Transverse colon (tissue), 4 donors: Measurements from ENCODE around the gene TBATA.

ENCODE experiments used
- EP300 ChIP-seq: sonication (generic); formaldehyde crosslinking; IDR thresholded peaks from one replicate; pipeline ENCODE4 v1.6.1; 2017; ENCODE audit warnings: antibody characterized with exemption, low read depth
- POLR2A ChIP-seq: fragments of 450-650 bp; IDR thresholded peaks from one replicate; pipeline ENCODE4 v1.6.1; 2016; ENCODE audit warnings: antibody characterized with exemption, mild to moderate bottlenecking, moderate library complexity
- POLR2AphosphoS5 ChIP-seq, 3 donors: sonication (generic); formaldehyde crosslinking; IDR thresholded peaks; one replicate each; pipeline ENCODE4 v1.6.1; 2016; ENCODE audit warnings: antibody characterized with exemption in 3 of 3
- TF ChIP-seq, protein P1 (sequence below), 5 experiments: fragments of 200-600 bp in 3 of 5; fragments of 450-650 bp in 2 of 5; sonication (generic) in 3 of 5; IDR thresholded peaks; 1 replicate in 2 of 5; 2 replicates in 3 of 5; pipeline ENCODE4 v1.5.1; 2016 to 2017; ENCODE audit warnings: antibody characterized with exemption in 5 of 5, inconsistent platforms in 3 of 5, mild to moderate bottlenecking in 2 of 5, moderate library complexity in 1 of 5

DNA sequence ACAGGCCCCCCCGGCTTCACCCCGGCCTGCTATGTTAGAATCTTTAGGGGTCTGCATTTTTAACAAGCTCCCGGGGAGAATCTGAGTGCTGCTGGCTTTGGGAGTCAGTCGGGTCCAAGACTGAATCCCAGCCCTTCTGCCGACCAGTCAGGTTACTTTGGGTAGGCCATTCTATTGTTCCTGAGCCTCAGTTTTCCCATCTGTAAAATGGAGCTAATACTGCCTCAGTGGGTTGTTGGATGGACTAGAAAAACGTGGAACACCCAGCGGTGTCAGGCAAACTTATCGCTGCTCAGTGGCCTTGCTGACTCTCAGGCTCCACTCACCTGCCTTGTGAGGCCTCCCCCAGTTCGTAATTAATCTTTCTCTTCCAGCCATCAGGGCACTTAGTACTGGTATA, 11.7 kb downstream of the TBATA start:
- TF ChIP-seq, protein P1, sequence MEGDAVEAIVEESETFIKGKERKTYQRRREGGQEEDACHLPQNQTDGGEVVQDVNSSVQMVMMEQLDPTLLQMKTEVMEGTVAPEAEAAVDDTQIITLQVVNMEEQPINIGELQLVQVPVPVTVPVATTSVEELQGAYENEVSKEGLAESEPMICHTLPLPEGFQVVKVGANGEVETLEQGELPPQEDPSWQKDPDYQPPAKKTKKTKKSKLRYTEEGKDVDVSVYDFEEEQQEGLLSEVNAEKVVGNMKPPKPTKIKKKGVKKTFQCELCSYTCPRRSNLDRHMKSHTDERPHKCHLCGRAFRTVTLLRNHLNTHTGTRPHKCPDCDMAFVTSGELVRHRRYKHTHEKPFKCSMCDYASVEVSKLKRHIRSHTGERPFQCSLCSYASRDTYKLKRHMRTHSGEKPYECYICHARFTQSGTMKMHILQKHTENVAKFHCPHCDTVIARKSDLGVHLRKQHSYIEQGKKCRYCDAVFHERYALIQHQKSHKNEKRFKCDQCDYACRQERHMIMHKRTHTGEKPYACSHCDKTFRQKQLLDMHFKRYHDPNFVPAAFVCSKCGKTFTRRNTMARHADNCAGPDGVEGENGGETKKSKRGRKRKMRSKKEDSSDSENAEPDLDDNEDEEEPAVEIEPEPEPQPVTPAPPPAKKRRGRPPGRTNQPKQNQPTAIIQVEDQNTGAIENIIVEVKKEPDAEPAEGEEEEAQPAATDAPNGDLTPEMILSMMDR (IDR thresholded peaks at IDR 0.05), result no peak
- TF ChIP-seq POLR2A (no peak), POLR2AphosphoS5 (IDR thresholded peaks at IDR 0.05) (no peak), EP300 (no peak)
